GM21360 (cell line): ENCODE data around the gene NCK2.
A peak's percentile ranks its signal among the peaks of the same experiment; 100 is the strongest.

Source experiments
- ATAC-seq: cut with Tn5 transposase; IDR thresholded peaks from one replicate; pipeline ENCODE4 v1.9.1; 2021; ENCODE audit warnings: mild to moderate bottlenecking, moderate library complexity; ENCODE audit not compliant: unreplicated experiment

The NCK2 gene

DNA sequence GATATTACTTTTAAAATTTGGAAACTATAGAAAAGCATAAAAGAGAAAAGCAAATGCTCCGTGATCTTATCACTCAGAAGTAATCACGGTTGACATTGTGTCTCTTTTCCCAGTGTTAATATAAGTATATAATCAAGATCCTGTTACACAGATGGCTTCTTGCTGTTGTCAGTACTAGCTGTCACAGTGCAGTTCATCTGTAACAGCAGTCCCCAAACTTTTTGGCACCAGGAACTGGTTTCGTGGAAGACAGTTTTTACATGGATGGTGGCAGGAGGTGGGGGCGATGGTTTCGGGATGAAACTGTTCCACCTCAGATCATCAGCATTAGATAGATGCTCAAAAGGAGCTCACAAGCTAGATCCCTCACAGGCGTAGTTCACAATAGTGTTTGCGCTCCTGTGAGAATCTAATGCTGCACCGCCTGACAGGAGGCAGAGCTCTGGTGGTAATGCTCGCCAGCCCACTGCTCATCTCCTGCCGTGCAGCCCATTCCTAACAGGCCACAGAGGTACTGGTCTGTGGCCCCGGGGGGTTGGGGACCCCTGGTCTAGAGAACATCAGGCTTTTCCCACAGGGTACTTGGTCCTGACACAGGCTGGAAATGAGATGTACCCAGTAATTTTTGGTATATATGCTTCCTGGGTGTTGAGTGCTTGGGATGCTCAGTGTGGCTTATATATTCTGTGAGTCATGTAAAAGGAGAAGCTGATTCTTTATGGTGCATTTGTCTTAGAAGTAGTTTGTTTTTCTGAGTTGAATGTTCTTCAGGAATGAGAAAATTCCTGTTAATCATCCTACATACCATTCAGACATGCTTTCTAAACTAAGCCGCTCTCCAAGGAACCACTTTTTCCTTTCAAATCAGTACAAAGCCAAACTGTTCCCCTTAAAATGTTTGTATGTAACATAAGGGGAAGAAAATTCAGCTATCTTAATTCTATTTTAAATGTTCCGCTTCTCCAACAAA is 121.8 kb downstream of the NCK2 start:
- no peak for ATAC-seq

DNA sequence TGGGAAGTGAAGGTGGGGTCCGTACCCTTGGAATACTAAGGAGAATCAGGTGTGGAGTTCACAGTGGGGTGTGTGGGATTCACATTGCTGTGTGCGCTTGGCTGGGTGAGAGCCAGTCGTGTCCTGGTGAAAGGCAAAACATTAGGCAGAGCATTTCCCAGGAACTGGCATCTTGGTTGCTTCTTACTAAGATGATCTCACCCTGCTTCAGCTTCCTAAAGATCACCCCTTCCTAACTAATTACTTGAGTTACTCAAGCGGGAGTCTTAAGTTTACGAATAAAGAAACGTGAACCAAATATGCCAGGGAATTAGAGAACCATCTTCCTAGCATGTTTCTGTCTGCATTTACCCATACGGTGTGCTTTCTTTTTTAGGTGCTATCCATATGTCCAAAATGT is 122.9 kb downstream of the NCK2 start:
- ATAC-seq, result no peak

DNA sequence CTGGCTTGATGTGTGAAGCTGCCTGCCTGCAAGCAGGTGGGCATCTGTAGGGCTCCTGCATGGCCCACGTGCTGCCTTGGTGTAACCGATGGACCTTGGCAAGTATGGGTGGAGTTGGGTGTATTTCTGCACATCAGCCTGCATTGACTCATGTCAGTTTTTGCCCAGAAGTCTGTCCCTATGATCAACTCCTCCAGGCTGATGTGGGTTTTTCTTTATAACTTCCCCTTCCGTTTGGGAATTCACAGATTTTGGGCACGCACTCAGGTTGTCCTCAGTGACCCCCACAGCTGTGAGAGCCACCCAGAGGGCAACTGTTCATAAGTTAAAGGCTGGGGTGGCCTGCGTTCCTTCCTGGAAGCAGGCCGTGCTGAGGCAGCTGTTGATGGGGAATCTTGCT is 123.3 kb downstream of the NCK2 start:
- no peak for ATAC-seq

- no peak for ATAC-seq
These were observed 124.6 kb downstream of the NCK2 start for GRCh38 chr2:105869341-105869740.

DNA sequence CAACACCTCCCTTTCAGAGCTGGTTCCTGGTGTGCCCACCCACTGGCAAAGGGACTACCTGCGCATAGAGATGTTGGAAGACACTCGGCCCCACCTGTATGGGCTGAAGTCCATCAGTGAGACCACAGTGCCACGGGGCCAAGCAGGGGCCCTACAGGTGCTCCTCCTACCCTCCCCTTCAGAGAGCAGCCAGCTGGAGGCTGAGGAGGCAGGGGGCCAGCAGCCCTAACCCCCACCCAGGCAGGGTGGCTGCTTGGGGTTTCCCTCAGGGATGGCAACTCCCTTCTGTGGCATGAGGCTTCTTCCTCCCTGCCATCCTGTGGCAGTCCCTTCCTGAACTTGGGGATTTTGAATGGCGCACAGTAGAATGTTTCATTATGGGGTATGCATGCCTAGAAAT is 125.3 kb downstream of the NCK2 start:
- ATAC-seq, result no peak

- ATAC-seq, result no peak
These were observed 126.1 kb downstream of the NCK2 start for GRCh38 chr2:105870858-105871257.

DNA sequence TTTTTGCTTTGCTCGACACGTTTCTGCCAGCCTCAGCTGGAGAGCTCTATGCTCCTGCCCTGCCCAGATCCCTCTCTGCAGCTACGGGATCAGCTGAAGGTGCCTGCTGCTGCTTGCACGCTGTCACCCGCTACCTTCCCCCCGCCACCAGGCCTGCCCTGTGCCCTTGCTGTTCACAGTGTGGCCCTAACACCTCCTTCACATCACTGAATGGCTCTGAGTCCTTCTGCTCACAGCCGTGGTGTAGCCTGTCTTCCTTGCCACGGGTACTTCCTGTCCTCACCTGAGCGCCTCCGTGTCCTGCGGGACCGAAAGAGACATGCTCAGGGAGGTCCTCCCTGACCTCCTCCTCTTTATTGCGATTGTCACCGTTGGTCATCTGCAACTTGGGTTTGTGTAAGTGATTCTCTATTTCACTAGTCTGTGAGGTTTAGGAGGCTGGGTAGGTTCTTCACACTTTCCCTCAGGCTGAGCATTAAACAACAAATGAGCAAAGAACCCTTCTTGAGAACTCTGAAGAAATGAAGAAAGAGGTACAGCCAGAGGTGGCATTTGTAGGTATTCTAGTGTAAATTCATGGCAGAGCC is 127.5 kb downstream of the NCK2 start:
- ATAC-seq, result no peak

DNA sequence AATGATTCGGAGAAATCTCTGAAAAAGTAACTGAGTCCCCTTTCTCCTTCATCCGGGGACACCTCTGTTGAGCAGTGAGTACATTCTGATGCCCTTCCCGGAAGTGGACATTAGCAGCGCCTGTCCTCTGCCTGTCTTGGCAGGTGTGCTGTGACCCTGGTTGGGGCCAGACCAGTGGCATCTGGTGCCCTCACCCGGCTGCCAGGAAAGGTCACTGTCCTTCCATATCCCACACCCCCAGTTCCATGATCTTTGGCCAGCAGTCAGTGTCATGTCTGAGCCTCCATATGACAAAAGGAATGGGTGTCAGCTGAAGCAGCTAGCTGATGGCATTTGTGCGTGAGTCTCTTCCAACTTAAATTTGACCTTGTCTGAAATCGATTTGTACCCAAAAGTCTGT is 128.1 kb downstream of the NCK2 start:
- no peak for ATAC-seq

DNA sequence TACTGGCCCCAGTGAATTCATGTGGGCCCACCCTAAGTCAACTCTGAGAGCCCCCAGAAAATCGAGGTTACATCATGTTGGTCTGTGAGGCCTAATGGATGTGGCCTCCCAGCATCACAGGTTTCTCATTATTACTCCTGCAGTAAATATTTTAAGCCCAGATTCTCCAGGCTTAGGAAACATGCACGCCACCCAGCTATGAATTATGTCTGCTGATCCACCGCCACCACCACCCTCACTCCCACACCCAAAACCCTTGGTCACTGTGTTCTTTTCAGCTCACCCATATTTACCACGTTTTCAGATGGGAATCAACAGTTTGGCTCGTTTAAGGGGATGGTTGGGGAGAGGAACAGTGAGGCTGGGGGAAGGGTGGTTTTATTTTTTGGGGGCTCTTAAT is 128.6 kb downstream of the NCK2 start:
- ATAC-seq, result peak; percentile 17

- ATAC-seq, result peak; percentile 91
These were observed 129.0 kb downstream of the NCK2 start for GRCh38 chr2:105873721-105874120.

- no peak for ATAC-seq
These were observed 129.8 kb downstream of the NCK2 start for GRCh38 chr2:105874466-105874865.

DNA sequence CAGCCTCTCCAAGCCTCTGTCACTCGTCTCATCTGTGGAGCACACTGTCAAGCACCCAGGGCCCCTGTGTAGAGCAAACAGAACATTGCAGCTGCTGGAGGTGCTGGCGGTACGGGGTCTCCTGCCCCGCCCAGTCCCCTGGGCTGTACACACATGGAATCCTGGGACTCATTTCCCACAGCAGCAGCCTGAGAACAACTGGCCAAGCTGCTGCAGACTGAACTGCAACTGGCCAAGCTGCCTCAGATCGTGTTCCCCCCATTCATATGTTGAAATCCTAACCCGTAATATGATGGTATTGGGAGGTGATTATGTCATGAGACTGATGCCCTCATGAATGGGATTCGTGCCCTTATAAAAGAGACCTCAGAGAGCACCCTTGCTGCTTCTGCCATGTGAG is 130.5 kb downstream of the NCK2 start:
- no peak for ATAC-seq

DNA sequence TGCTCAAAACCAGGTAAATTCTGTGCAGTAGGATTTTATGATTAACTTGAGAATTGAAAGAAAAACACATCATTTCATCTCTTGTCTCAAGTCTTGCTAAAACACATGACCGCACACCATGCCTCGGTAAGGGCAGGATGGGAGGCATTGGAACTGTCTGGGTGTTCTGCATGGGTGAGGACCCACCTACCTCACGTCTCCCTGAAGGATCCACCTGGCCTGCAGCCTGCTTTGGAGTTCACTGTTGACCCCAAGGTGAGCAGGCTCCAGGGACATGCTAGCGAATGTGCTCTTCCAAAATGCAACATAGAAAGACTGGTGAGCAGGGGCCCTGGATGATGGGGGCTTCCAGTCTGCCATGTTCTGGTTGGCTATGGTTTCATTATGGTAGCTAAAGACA is 131.5 kb downstream of the NCK2 start:
- ATAC-seq, result no peak

DNA sequence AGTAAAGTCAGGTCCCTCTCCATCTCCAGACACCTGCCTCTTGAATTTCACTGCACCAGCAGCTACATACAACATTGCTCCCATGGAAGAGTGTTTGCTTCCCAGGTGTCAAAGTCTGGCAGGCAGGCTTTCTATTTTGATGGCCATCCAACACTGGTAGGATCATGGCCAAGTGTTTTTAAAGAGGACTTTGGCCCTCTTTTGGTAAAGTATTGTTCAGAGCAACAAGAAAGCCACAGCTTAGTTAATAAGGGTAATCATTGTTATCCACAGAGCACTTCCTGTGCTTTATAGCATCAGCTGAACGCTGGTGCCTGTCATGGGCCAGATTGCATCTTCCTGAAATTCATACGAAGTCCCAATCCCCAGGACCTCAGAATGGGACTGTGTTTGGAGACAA is 133.2 kb downstream of the NCK2 start:
- ATAC-seq, result no peak

- ATAC-seq, result no peak
These were observed 134.5 kb downstream of the NCK2 start for GRCh38 chr2:105879106-105879802.

GRCh38 chr2:105879803-105880300 is 135.1 kb downstream of the NCK2 start:
- ATAC-seq, result no peak

DNA sequence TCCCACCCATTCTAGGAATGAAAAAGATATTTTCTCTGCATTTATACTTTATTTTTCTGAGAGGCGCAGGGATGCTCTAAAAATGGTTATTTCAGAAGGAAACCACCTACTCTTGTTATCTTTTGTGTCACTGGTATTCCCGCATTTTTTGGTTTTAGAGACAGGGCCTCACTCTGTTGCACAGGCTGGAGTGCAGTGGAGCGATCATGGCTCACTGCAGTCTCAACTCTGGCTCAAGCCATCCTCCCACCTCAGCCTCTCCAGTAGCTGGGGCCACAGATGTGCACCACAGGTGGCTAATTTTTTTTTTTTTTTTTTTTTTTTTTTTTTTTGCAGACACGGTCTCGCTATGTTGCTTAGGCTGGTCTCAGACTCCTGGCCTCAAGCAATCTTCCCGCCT is 135.9 kb downstream of the NCK2 start:
- peak; percentile 80 for ATAC-seq

DNA sequence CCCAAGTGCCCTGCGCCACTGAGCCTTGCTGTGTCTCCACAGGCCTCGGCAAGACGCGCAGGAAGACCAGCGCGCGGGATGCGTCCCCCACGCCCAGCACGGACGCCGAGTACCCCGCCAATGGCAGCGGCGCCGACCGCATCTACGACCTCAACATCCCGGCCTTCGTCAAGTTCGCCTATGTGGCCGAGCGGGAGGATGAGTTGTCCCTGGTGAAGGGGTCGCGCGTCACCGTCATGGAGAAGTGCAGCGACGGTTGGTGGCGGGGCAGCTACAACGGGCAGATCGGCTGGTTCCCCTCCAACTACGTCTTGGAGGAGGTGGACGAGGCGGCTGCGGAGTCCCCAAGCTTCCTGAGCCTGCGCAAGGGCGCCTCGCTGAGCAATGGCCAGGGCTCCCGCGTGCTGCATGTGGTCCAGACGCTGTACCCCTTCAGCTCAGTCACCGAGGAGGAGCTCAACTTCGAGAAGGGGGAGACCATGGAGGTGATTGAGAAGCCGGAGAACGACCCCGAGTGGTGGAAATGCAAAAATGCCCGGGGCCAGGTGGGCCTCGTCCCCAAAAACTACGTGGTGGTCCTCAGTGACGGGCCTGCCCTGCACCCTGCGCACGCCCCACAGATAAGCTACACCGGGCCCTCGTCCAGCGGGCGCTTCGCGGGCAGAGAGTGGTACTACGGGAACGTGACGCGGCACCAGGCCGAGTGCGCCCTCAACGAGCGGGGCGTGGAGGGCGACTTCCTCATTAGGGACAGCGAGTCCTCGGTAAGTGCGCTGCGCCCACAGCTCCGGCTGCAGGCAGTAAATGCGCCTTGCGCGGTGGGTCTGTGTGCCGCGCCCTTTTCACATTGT is 136.8 kb downstream of the NCK2 start:
- no peak for ATAC-seq

DNA sequence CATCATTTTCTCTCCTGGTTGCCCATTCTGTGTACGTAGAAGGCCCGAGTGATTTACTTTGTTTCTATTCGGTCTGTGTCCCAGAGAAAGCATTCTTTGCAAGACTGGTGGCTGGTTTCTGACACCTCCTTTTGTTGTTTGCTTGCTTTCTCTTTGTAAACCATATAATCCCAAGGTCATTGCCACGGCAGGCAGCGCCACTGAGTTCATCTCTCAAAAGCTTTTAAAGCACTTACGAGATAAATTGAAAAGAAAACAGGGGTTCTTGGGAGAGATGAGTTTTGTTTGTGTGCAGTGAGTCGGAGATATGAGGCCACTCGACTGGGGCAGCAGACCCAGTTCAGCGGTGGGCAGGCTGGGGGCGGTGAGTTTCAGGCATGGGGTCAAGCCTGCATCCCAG is 137.6 kb downstream of the NCK2 start:
- ATAC-seq, result no peak

DNA sequence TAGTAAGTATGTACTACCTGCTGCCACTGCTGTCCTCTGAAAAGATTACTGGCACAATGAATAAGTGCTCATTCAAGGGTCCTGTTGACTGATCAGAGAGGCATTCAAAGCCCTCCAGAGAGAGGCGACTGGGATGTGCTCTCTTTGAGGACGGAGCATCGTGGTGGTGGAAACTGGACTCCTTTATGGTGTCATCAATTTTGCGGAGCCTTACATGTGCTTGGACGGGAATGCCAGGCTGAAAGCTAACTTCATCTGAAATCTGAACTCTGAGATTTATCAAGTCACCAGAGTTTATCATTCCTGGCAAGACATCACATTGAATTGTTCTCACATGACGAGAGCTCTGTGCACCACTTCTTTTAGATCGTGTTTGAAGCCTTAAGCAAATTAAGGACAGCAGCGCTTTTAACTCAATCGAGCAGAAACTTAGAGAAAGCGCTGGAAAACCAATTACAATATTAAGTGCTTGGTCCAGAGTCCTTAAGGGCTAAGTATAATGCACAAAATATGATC is 138.3 kb downstream of the NCK2 start:
- ATAC-seq, result no peak
